RWPE2 (cell line): Measurements from ENCODE around the gene ADTRP.

Source experiments
- ATAC-seq: fragments of 200-7000 bp; cut with Tn5 transposase; 3 replicates; pipeline ENCODE4 v1.9.1; 2021; ENCODE audit warnings: low read depth
- DNase-seq: peaks from one replicate; pipeline ENCODE4 v3.0.0-alpha.2; 2020; ENCODE audit warnings: low spot score
- H3K27ac ChIP-seq: fragments of 450-650 bp; 2 replicates; pipeline ENCODE4 v1.5.1; 2017; ENCODE audit warnings: mild to moderate bottlenecking; ENCODE audit not compliant: poor library complexity, severe bottlenecking
- H3K27me3 ChIP-seq: fragments of 250-450 bp; sonication (Bioruptor Pico); 2 replicates; pipeline ENCODE4 v1.5.1; 2021; ENCODE audit warnings: mild to moderate bottlenecking, moderate library complexity; ENCODE audit not compliant: insufficient read depth, poor library complexity, severe bottlenecking
- H3K36me3 ChIP-seq: fragments of 250-450 bp; sonication (Bioruptor Pico); 2 replicates; pipeline ENCODE4 v1.5.1; 2020; ENCODE audit warnings: low read depth, mild to moderate bottlenecking, moderate library complexity
- H3K4me1 ChIP-seq: fragments of 250-450 bp; sonication (Bioruptor Pico); 2 replicates; pipeline ENCODE4 v1.5.1; 2021; ENCODE audit warnings: mild to moderate bottlenecking, moderate library complexity; ENCODE audit not compliant: insufficient read depth, poor library complexity, severe bottlenecking
- H3K4me3 ChIP-seq: fragments of 250-450 bp; sonication (Bioruptor Pico); 2 replicates; pipeline ENCODE4 v1.5.1; 2021; ENCODE audit warnings: mild to moderate bottlenecking, moderate library complexity; ENCODE audit not compliant: severe bottlenecking
- H3K9me3 ChIP-seq: fragments of 250-450 bp; sonication (Bioruptor Pico); 2 replicates; pipeline ENCODE4 v1.5.1; 2021; ENCODE audit warnings: mild to moderate bottlenecking, moderate library complexity; ENCODE audit not compliant: severe bottlenecking
- TF ChIP-seq, protein P1 (sequence below): fragments of 450-650 bp; IDR thresholded peaks from one replicate; pipeline ENCODE4 v1.5.1; 2017; ENCODE audit warnings: mild to moderate bottlenecking, moderate library complexity; ENCODE audit not compliant: poor library complexity, severe bottlenecking

ADTRP gene

DNA sequence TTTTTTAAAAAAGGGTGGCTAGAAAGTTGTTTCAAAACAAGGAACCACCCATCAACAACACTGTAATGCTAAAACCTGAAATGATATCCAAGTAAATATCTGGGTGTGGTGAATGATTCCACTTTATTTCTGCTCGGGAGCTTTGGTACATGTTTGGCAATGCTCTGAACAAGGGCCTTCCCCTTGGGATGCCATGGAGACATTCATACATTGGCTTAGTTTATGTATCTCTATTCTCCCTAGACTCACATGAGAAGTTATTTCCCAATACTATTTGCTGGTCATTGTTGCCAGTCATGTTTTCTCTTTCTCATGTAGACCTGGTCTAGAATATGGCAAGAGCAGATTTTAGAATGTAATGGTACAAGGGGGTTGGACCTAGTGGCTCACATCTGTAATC is 22.9 kb downstream of the ADTRP start:
- no peak for ATAC-seq
- DNase-seq, result no peak
- Histone ChIP-seq H3K4me1 (peaks cover 5% of the 10 kb centered on the region), H3K4me3 (no peak overlapping the region), H3K9me3 (no peaks in the 10 kb centered on the region), H3K27me3 (no peaks in the 10 kb centered on the region), H3K27ac (no peak overlapping the region), H3K36me3 (no peaks in the 10 kb centered on the region)
- TF ChIP-seq, protein P1, sequence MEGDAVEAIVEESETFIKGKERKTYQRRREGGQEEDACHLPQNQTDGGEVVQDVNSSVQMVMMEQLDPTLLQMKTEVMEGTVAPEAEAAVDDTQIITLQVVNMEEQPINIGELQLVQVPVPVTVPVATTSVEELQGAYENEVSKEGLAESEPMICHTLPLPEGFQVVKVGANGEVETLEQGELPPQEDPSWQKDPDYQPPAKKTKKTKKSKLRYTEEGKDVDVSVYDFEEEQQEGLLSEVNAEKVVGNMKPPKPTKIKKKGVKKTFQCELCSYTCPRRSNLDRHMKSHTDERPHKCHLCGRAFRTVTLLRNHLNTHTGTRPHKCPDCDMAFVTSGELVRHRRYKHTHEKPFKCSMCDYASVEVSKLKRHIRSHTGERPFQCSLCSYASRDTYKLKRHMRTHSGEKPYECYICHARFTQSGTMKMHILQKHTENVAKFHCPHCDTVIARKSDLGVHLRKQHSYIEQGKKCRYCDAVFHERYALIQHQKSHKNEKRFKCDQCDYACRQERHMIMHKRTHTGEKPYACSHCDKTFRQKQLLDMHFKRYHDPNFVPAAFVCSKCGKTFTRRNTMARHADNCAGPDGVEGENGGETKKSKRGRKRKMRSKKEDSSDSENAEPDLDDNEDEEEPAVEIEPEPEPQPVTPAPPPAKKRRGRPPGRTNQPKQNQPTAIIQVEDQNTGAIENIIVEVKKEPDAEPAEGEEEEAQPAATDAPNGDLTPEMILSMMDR, result no peak

DNA sequence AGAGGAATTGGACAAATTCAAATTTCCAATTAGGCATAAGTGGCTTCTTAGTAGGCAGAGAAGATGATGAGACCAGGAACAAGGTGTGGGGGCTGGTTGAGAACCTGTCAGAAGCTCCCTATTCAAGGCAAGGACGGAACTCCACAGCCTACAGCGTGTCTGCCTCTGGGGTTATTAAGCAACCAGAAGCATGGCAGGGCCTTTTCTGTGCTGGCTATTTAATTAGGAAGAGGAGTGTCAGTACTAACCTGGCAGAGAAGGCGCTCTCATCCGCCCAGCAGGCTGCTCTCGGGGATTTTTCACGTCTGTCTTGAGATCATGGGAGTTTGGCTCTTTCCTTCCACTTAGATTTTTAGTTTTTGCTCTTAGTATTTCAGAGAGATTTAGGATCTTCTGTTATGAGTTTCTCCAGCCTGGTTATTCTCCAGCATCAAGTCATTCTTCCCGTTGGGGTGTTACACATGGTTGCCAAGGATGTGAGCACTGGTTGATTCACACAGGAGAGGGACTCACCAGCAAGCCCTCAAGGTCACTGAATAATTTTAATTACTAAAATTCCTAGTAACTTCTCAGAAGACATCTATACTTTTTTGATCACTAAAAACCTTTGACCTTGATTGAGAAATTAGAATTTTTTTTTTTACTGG is 23.9 kb downstream of the ADTRP start:
- ATAC-seq, result peak; percentile 46; the same call in 1 of the 3 replicates
- DNase-seq, result no peak
- Histone ChIP-seq H3K4me3 (no peak overlapping the region), H3K9me3 (no peaks in the 10 kb centered on the region), H3K36me3 (no peaks in the 10 kb centered on the region), H3K27ac (no peak overlapping the region), H3K4me1 (peaks cover 5% of the 10 kb centered on the region), H3K27me3 (no peaks in the 10 kb centered on the region)
- TF ChIP-seq, protein P1, result no peak

DNA sequence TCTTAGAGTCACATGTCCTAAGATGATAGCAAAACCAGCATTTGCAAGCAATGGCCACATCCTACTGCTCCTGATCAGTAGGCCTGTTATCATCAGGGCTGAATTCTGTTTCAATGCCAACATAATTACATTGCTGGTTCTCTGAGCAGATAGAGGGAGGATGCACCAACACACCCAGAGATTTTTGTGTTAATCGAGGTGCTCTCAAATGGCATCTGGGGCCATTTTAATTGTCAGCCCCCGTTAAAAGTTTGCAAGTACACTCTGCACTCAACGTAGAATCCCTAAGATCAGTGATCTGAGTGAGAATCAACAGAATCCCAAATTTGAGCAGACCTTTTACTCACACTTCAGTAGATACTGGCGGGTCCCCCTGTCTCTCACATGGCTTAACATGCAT is 24.8 kb downstream of the ADTRP start:
- Histone ChIP-seq H3K27ac (no peak overlapping the region), H3K27me3 (no peaks in the 10 kb centered on the region), H3K4me1 (peaks cover 5% of the 10 kb centered on the region), H3K36me3 (no peaks in the 10 kb centered on the region), H3K4me3 (no peak overlapping the region), H3K9me3 (no peaks in the 10 kb centered on the region)
- DNase-seq, result no peak
- TF ChIP-seq, protein P1, result no peak
- ATAC-seq, result no peak

DNA sequence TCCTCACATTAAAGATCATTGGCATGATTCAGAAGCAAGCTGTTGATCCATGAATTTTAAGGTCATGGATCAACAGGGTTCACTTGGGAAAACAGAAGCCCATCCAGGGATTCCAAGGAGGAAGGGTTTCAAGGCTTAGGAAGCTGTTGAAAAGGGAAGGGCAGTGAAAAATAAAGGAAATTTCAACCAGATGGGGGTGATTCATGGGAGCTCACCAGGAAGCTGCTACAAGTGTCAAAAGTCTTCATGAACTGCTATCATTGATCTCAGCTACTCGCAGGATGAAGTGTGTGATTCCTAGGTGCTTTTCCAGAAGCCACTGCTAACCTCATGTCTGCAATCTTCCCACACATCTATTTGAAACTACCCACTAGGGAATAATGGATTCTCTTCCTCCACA is 26.2 kb downstream of the ADTRP start:
- Histone ChIP-seq H3K36me3 (no peaks in the 10 kb centered on the region), H3K9me3 (no peaks in the 10 kb centered on the region), H3K4me1 (peaks cover 5% of the 10 kb centered on the region), H3K27ac (no peak overlapping the region), H3K4me3 (no peak overlapping the region), H3K27me3 (no peaks in the 10 kb centered on the region)
- no peak for DNase-seq
- no peak for ATAC-seq
- TF ChIP-seq, protein P1, result no peak

DNA sequence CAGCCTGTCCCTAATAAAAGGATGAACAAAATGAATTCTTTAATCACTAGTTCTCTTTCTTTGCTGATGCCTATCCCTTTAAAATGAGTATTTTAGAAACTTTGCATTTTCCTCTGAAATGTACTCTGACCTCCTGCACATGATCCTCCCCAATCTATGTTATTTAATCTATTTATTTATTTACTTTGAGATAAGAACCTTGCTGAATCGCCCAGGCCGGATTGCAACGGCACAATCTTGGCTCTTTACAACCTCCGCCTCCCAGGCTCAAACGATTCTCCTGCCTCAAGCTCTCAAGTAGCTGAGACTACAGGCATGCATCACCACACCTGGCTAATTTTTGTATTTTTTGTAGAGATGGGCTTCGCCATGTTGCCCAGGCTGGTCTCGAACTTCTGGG is 27.9 kb downstream of the ADTRP start:
- peaks cover 5% of the 10 kb centered on the region for H3K4me1 ChIP-seq
- no peak for DNase-seq

More for the DNA sequence above, 27.9 kb downstream of the ADTRP start:
- Histone ChIP-seq H3K4me3 (no peak overlapping the region), H3K27ac (no peak overlapping the region), H3K36me3 (no peaks in the 10 kb centered on the region), H3K9me3 (no peaks in the 10 kb centered on the region), H3K27me3 (no peaks in the 10 kb centered on the region)
- TF ChIP-seq, protein P1, result no peak
- ATAC-seq, result no peak
